GM21390 (cell line): ENCODE measurements around the gene PRMT1.
"Not testable (repeated sequence)": the region's sequence is repeated elsewhere in the genome, so short reads cannot be mapped to it uniquely, and the experiment has no call there.

ENCODE experiments used
- ATAC-seq: cut with Tn5 transposase; IDR thresholded peaks from one replicate; pipeline ENCODE4 v1.9.1; 2021; ENCODE audit not compliant: unreplicated experiment

Gene PRMT1

GRCh38 chr19:49718511-49718910 is 41.4 kb downstream of the PRMT1 start:
- no peak for ATAC-seq

- no peak for ATAC-seq
These were observed 41.9 kb downstream of the PRMT1 start for GRCh38 chr19:49718991-49719390.

GRCh38 chr19:49719420-49719819 is 42.3 kb downstream of the PRMT1 start:
- not testable (repeated sequence) for ATAC-seq

GRCh38 chr19:49727217-49728030 is 50.4 kb downstream of the PRMT1 start:
- ATAC-seq = no peak

- no peak for ATAC-seq
These were observed 53.1 kb downstream of the PRMT1 start for GRCh38 chr19:49730166-49730565.
